ENCODE data around the gene SRA1. TPM values are rescaled to one million over a fixed set of nuclear protein-coding genes. Genes with fewer than 3 reads are reported as not detected.

SRA1 gene
- total RNA-seq, 1 donor from 2014 or later = 42.1 TPM

DNA sequence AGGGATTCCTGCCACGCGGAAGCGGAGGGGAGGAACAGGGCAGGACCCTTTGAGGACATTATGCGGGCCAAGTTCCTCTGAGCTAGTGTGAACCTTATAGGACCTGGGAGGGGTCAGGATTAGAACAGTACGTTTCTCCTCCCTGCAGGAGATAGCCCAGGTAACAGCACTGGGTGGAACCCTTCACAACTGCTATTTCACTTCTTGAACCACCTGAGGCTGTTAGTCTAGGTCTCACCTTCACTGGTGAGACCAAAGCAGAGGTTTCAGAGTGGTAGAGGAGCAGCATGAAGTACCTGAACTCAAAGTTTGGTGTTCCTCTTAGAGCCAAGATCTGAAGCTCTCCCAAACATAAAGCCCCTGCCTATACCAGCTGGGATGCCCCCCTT, 9.0 kb downstream of the SRA1 start:
- DNase-seq (ENCODE audit: low read depth) = no peak
- H3K4me3 ChIP-seq (ENCODE audit: low read depth, low read length) = no peak overlapping the region
- no peaks in the 10 kb centered on the region for H3K36me3 ChIP-seq (ENCODE audit: control insufficient read depth, insufficient read depth, low read length)
- no peak for TF ChIP-seq CTCF (IDR thresholded peaks at IDR 0.05; ENCODE audit: insufficient read depth, low read length, poor library complexity, severe bottlenecking)
- no peaks in the 10 kb centered on the region for H3K27me3 ChIP-seq (ENCODE audit: control insufficient read depth, insufficient read depth, low read length)

DNA sequence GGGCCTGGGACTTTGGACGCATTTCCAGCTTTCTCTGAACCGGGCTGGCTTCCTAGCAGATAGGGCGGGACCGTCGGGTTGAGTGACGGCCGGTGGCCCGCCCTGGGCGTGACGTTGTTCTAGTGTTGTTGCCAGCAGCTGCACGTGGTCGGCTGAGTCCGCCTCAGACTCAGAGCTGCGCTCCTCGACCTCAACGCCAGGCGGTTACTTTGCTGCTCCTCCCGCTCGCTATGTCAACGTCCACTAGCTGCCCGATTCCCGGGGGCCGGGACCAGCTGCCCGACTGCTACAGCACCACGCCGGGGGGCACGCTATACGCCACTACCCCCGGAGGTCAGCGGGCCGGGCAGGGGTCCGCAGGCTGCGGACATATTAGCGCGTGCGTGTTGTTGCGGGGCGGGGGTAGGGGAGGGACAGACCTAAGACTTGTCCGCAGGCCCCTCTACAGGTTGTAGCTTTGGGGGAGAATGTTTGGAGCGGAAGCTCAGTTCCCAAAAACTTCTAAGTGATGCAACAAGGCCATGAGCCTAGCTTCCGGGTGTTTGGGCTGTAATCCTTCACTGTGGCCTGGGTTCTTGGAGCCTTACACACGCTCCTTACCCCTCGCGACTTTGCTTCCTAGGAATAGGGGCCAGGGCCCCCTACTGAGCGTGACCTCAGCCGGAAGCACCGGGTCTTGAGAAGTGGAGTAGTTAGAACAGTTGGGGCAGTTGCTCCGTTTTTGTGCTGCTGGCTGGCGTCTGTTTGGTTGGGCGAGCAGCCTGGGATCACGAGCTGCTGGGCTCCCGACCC, 9.6 kb downstream of the SRA1 start, which contains the start of gene EIF4EBP3:
EIF4EBP3 (plus strand) TSS at position 155 of the 792 bp plus-strand sequence; CDS start at position 231, 76 bp downstream.
- DNase-seq (ENCODE audit: low read depth) = peak; percentile 77
- Histone ChIP-seq H3K4me3 (ENCODE audit: low read depth, low read length) (peak within 1 kb of the TSS; percentile 11), H3K27me3 (ENCODE audit: control insufficient read depth, insufficient read depth, low read length) (no peaks in the 10 kb centered on the region), H3K36me3 (ENCODE audit: control insufficient read depth, insufficient read depth, low read length) (no peaks in the 10 kb centered on the region)
- TF ChIP-seq CTCF (IDR thresholded peaks at IDR 0.05; ENCODE audit: insufficient read depth, low read length, poor library complexity, severe bottlenecking) = peak; percentile 46

GRCh38 chr5:140546851-140547507, 10.3 kb downstream of the SRA1 start:
- Histone ChIP-seq H3K27me3 (ENCODE audit: control insufficient read depth, insufficient read depth, low read length) (no peaks in the 10 kb centered on the region), H3K4me3 (ENCODE audit: low read depth, low read length) (no peak overlapping the region), H3K36me3 (ENCODE audit: control insufficient read depth, insufficient read depth, low read length) (no peaks in the 10 kb centered on the region)
- DNase-seq (ENCODE audit: low read depth) = no peak
- no peak for TF ChIP-seq CTCF (IDR thresholded peaks at IDR 0.05; ENCODE audit: insufficient read depth, low read length, poor library complexity, severe bottlenecking)

DNA sequence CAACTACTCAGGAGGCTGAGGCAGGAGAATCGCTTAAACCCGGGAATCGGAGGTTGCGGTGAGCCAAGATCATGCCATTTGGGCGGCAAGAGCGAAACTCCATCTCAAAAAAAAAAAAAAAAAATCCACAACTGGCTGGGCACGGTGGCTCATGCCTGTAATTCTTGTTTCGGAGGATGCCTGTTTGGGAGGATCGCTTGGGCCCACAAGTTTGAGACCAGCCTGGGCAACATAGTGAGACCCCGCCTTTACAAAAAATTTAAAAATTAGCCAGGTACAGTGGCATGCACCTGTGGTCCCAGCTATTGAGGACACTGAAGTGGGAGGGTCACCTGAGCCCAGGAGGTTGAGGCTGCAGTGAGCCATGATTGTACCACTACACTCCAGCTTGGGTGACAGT, 11.7 kb downstream of the SRA1 start:
- Histone ChIP-seq H3K27me3 (ENCODE audit: control insufficient read depth, insufficient read depth, low read length) (no peaks in the 10 kb centered on the region), H3K36me3 (ENCODE audit: control insufficient read depth, insufficient read depth, low read length) (no peaks in the 10 kb centered on the region)

GRCh38 chr5:140544986-140545385, 12.3 kb downstream of the SRA1 start:
- H3K4me3 ChIP-seq (ENCODE audit: low read depth, low read length) = no peak overlapping the region
- H3K27me3 ChIP-seq (ENCODE audit: control insufficient read depth, insufficient read depth, low read length) = no peaks in the 10 kb centered on the region
- no peak for TF ChIP-seq CTCF (IDR thresholded peaks at IDR 0.05; ENCODE audit: insufficient read depth, low read length, poor library complexity, severe bottlenecking)
- no peaks in the 10 kb centered on the region for H3K36me3 ChIP-seq (ENCODE audit: control insufficient read depth, insufficient read depth, low read length)
- no peak for DNase-seq (ENCODE audit: low read depth)

More for the DNA sequence above, 11.7 kb downstream of the SRA1 start:
- no peak for TF ChIP-seq CTCF (IDR thresholded peaks at IDR 0.05; ENCODE audit: insufficient read depth, low read length, poor library complexity, severe bottlenecking)
- no peak overlapping the region for H3K4me3 ChIP-seq (ENCODE audit: low read depth, low read length)
- DNase-seq (ENCODE audit: low read depth) = no peak

Measured in kidney epithelial cell (primary cell).